Glomerular endothelial cell (primary cell): ENCODE data around the gene MPP3. TPM values are rescaled to one million over a fixed set of nuclear protein-coding genes. Genes with fewer than 3 reads are reported as not detected.
"Not testable (repeated sequence)": the region's sequence is repeated elsewhere in the genome, so short reads cannot be mapped to it uniquely, and the experiment has no call there.

Source experiments
- DNase-seq: peaks from one replicate; pipeline ENCODE4 v3.0.0-alpha.2; 2011; ENCODE audit warnings: low read depth, low spot score; ENCODE audit errors: extremely low read depth
- total RNA-seq: library from RNA; depleted of rRNA; stranded (reverse); fragments of >200 nt; gene quantifications from 2 replicates; pipeline ENCODE4 v1.2.3, GENCODE V29; 2015

The MPP3 gene, protein sequence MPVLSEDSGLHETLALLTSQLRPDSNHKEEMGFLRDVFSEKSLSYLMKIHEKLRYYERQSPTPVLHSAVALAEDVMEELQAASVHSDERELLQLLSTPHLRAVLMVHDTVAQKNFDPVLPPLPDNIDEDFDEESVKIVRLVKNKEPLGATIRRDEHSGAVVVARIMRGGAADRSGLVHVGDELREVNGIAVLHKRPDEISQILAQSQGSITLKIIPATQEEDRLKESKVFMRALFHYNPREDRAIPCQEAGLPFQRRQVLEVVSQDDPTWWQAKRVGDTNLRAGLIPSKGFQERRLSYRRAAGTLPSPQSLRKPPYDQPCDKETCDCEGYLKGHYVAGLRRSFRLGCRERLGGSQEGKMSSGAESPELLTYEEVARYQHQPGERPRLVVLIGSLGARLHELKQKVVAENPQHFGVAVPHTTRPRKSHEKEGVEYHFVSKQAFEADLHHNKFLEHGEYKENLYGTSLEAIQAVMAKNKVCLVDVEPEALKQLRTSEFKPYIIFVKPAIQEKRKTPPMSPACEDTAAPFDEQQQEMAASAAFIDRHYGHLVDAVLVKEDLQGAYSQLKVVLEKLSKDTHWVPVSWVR
- total RNA-seq: 3.6 and 4.1 TPM in 2 replicates

DNA sequence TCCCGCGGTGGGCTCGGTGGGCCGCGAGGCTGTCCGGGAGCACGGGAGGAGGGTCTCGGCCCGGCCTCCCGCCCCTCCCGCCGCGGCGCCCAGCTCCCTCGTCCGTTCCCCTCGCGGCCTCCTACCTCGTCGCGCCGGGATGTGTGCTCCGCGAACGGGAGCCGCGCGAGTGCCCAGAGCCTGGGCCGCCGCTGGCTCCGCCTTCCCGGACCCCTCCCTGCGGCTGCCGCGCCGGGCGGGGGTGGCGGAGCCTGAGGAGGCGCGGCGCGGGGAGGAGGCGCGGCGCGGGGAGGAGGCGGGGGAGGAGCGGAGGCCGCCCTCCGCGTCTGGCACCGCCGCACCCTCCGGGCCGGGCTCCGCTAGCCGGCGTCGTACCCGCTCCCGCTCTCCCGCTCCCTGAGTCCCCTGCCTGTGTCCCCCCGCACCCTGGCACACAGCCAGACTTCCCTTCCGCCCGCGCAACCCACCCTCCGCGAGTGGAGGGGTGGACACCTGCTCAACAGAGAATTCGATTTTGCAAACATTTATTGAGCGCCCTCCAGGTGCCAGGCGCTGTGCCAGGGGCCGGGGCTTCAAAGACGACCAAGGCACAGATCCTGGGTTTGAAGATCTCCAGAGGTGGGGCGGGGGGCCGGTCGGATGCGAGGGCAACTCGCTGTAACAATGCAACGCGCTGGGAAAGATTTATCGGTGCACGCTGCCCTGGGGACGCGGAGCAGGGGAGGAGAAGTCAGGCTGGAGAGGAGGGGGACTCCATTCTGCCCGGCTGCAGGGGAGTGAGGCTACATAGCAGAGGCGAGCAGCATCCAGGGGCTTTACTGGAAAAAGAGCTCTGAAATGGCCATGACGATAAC lies at the start of gene MPP3:
Gene MPP3, minus strand, starts transcription at position 171 of the 854 bp plus-strand sequence. CDS start 1,240 bp downstream, outside the sequence.
- DNase-seq: no peak

DNA sequence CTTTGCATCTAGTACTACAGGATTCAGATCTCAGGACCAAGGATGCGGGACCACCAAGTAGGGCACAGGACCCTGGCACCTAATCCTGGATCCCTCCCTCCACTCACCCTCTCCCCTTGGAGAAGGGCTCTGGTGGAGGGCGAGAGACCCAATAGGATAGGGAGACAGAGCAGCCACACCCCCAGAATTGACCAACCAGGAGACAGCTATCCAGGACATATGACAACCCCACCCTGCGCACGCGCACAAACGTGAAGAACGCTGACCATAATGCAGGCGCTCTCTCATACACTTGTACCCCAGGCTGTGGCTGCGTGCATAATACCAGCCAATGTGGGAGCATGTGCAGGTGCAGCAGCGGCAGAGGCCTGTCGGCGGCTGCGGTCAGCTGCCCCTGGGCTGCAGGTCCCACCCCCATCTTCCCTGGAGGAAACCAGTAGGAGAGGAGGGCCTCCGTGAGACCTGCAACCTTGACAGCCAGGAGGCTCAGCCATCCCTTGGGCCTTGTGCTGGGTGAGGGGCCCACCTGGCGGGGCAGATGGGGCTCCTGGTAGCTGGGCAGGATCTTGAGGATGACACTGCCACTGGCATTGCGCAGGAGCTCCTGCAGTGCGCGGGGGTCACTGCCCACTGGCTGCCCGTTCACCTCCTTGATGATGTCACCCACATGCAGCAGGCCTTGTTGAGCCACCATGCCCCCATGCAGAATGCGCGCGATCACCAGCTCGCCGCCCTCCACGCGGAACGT lies 49.0 kb upstream of the MPP3 start:
- DNase-seq: no peak

DNA sequence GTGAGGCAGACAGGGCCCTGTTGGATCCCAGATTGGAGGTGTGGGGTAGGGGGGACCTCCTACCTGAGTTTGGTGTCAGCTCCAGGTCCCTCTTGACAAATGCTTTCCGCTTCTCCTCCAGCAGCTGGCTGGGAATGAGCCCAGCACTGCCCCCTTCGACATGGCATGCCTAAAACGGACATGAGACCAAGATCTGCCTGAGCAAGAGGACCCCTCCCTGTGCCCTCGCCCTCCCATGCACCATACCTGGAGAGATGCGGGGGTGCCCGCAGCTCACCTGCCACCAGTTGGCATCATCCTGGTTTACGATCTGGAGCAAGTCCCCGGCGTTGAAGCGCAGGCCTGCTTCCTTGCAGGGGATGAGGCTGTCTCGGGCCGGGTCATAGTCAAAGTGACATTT lies 48.2 kb upstream of the MPP3 start:
- DNase-seq: no peak

DNA sequence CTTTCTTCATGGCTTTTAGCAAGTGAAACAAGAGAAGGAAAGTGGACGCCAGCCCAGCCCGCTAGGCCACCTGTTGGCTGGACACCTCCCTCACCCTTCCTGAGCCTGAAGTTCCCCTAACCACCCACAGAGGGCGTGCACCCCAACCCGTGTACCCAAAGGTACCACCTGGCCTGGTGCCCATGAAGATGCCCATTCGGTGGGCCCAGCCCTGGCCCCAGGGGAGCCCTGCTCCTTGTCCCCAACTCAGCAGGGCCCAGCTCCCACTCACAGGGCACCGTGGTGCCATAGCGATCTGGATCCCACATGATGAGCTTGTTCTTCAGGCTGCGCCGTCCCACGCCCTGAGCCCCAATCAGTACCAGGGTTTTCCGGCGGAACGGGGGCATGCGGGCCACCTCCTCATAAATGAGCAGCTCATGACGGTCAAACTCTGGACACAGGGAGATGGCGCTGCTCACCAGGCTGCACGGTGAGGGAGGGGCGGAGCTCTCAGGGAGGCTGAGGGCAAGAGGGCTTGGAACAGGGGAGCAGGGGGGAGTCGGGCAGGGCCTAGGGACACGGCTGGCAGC lies 47.6 kb upstream of the MPP3 start:
- DNase-seq: no peak

DNA sequence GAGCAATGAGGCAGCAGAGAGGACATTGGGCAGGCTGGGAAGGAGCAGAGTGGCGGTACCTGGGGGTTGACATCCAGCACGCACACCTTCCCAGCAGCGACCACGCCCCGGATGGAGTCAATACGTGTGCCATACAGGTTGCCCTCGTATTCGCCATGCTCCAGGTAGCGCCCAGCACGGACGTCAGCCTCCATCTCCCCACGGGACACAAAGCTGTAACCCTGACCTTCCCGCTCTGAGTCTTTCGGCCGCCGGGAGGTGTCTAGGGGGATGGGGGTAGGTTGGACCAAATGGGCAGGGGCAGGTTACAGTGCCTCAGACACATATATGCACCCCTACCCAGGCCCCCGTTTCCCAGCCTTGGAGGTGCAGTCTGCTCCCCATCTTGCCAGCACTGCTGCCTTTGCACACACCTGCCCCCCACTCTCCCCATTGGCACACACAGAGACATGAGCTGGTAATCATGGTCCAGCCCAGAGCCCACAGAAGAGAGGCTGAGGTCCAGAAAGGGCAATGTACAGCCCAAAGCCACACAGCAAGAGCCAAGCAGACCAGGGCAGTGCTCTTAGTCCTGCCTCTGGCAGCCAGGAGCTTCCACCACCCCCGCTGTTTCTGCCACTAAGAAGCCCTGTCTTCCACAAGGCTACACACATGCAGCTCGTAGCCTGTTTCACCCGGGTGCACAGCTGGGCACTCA lies 46.9 kb upstream of the MPP3 start:
- DNase-seq: no peak

DNA sequence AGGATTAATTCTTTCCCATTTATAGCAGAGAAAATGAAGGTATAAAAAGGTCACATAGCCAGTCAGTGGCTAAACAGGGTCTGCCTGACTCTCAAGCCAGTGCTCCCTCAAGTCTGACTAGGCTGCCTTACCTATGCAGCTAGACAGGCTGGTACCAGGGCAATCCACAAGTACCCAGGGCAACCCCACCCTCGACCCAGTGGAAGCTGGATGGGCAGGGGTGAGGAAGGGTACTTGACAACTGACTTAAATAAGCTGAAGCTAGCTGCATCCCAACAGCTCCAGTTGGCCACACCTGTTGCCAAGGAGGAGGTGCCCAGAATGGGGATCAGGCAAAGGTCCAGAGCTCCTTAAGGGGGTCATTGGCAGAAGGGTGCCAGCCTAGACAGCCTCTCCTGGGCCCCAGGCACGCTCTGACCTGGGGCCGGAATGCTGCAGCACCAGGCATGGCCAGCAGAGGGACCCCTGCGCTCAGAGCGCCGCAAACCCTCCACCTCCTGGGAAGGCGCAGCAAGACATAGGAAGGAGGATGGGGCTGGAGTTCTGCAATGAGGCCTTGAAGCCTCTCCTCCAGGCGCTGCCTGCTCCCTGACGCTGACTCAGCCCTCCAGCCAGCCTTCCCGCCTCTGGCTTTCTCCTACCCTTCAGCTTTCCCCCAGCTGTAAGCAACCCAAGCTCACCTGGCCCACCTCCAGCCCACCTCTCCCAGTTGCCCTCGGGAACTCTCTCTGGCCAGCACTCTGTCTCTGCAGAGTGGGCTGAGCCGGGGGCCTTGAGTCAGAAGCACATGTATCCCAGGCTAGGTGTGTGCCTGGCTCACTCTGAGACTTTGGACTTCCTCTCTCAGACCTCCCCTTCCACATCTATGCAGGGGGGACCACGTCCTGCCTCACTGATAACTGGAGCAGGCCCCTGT lies 45.6 kb upstream of the MPP3 start:
- DNase-seq: peak; percentile 7

DNA sequence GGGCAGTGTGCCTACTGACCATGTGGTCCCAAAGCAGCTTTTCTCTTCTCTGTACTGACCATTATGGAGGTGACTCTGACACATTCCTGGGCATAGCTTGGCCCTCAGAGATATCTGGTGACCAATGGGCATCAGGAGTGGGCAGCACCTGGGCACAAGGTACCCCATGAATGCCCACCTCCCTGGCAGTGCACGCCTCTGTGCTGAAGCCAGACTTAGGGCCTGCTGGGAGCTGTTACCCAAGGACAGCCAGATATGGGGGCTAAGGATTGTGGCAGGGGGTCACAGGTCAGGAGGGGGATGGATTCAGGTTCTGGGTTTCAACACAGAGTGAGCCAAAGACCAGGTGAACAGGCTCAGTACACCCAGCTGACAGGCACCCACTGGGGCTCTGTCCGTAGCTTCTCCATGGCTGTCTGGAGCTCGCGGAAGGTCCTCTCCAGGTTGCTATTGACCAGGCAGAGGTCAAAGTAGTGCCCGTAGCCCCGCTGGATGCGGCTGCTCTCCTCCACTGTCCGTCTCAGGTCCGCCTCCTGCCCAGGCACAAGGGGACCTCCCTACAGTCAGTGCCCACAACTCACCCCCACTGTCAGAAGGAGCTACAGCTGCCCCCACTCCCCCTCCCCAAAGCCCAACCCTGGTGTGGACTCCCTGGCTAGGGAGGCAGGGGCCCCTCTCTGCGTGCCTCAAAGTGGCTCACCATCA lies 44.7 kb upstream of the MPP3 start:
- no peak for DNase-seq

DNA sequence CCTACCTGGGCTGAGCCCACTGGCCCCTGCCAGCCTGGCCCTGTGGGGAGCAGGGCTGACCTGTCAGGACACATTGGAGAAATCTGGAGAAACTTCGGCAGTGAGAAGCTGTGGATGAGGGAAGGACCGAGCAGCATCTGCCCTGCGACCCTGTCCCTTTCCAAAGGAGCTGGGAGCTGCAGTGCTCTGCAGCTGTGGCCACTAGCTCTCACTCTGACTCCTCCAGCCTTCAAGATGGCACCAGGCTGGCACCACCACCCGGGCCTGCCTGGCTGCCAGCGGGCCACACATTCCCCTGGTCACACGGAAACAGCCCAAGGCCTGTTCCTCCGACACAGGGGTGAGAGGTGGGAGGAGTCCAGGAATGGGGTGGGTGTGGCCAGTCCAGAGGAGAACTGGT lies 44.1 kb upstream of the MPP3 start:
- no peak for DNase-seq

DNA sequence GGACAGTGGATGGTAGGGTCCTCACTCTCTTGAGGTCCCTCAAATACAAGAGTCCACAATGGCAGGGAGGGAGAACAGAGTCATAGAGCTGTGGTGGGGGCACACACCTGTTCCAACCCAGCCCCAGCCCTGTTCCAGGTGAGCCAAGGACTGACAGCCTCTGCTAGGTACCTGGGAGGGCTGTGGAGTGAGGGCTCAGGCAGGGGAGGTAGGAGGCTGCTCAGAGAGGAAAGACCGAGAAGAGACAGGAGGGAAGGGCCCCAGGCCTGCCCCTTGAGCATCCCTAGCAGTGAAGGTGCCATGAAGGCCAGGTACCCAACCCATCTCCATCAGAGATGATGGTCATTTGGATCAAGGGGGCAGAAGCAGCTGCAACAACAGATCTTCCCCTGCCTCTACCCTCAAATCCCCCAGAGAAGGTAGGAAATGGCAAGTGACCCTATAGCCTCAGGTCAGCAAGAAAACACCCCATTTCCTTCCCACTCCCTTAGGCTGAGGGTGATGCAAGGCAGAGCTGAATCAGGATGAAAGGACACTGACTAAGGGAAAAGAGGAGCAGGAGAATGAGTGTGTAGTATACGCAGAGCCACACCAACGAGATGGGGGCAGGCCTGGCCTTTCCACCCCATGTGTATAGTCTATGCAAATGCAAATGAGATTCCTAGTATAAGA lies 42.7 kb upstream of the MPP3 start:
- DNase-seq: no peak

DNA sequence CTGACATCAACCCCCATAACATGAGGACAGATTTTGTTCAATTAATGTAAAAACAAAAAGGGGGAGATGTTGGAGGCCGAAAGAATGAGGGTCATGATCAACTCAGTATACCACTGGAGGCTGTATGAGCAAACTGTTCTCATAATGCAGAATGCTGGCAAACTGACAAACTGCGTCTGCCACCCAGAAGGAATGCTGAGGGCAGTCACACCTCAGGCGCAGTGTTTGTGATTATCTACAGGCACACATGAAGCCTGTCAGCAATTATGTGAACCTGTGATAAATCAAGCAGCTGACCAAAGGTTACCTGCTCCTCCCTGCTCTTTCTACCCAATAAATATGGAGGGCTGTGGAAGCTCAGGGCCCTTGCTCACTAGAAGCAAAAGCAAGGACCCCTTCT lies 41.3 kb upstream of the MPP3 start:
- no peak for DNase-seq

DNA sequence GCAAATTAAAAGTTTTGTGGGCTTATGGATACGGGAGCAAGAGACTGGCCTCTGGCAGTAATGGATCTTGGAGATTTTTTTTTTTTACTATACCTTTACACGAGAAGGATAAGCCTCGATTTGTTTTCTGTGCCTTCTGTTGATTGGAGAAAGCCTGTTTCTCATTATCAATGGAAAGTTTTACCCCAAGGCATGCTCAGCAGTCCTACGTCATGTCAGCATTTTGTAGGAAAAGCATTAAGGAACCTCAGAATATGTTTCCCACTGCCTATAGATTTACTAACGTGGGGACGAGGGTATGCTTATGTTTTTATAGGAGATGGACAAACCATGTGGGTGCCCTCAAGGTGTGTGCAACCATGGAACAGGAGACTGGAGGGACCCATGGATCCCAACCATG lies 40.9 kb upstream of the MPP3 start:
- DNase-seq: no peak

DNA sequence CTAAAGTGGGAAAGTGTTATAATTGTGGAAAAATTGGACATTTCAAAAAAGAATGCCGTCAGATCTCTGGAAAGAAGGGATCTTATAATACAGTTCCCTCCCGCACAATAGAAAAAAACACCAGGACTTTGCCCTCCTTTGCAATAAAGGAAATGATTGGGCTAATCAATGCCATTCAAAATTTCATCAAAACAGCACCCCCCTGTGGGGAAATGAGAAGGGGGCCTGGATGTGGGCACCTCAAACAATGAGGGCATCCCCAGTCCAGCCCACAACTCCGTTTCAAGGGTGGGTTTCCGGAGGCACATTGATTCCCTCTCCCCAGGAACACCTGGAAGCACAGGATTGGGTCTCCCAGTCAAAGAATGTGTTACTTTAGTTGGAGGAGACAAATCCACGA lies 40.1 kb upstream of the MPP3 start:
- DNase-seq: no peak

DNA sequence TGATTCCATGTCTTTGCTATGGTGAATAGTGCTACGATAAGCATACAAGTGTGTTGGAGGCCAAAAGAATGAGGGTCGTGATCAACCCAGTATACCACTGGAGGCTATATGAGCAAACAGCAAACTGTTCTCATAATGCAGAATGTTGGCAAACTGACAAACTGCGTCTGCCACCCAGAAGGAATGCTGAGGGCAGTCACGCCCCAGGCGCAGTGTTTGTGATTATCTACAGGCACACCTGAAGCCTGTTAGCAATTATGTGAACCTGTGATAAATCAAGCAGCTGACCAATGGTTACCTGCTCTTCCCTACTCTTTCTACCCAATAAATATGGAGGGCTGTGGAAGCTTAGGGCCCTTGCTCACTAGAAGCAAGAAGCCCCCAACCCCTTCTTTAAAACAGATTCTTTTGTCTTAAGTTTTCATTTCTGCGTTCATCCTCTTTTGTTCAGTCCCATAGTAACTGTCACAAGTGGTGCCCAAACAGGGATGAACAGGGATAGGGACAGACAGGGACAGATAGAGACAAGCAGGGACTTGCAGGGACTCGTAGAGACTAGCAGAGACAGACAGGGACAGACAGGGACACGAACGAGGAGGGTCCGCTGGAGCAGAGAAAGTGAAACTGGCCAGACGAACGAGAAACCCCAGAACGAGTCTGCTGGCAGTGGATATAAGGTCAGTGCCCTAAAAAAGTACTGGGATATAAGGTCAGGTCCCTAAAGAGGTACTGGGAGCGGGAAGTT lies 39.2 kb upstream of the MPP3 start:
- DNase-seq: no peak

DNA sequence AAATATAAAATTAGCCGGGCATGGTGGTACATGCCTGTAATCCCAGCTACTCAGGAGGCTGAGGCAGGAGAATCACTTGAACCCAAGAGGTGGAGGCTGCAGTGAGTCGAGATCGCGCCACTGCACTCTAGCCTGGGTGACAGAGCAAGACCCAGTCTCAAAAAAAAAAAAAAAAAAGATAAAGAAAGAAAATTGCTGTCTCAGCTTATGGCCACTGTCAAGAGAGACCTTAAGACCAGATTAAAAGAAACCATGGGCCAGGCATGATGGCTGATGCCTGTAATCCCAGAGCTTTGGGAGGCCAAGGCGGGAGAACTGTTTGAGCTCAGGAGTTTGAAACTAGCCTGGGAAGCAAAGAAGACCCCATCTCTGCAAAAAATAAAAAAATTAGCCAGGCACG lies 36.1 kb upstream of the MPP3 start:
- not testable (repeated sequence) for DNase-seq

DNA sequence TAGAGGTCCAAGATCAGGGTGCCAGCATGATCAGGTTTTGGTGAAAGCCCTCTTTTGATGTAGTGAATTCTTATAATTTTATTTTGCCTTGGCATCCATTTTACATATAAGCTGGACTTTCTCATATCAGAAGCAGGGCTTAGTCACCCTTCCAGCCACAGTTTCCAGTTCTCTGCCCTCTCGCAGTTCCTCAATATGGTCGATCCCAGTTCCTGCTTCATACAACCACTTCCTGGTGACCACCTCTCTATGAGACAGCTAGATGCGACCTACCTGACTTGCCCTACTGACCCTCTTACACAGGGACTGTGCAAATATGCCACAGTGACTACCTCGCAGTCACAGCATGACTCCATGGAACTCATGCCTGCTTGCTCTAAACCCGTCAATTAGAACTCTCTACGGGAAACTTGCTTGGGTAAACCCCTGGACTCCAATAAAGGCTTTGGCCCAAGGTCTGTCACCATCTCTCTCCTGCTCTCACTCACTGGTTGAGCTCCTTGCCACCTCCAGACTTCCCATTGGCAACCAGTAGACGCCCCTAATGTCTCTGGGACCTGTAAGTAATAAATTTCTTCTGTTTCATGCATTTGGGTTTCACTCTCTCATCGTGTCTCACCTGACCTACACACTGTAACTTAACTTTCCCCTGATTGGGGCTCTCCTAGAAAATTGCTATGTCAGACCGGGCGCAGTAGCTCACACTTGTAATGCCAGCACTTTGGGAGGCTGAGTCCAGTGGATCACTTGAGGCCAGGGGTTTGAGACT lies 35.5 kb upstream of the MPP3 start:
- DNase-seq: no peak
